ENCODE measurements around the gene PHACTR3. TPM values are rescaled to one million over a fixed set of nuclear protein-coding genes. Genes with fewer than 3 reads are reported as not detected.

PHACTR3 gene
- total RNA-seq, 2 donors from 2014 or later = 0.86 to 24.2 TPM

DNA sequence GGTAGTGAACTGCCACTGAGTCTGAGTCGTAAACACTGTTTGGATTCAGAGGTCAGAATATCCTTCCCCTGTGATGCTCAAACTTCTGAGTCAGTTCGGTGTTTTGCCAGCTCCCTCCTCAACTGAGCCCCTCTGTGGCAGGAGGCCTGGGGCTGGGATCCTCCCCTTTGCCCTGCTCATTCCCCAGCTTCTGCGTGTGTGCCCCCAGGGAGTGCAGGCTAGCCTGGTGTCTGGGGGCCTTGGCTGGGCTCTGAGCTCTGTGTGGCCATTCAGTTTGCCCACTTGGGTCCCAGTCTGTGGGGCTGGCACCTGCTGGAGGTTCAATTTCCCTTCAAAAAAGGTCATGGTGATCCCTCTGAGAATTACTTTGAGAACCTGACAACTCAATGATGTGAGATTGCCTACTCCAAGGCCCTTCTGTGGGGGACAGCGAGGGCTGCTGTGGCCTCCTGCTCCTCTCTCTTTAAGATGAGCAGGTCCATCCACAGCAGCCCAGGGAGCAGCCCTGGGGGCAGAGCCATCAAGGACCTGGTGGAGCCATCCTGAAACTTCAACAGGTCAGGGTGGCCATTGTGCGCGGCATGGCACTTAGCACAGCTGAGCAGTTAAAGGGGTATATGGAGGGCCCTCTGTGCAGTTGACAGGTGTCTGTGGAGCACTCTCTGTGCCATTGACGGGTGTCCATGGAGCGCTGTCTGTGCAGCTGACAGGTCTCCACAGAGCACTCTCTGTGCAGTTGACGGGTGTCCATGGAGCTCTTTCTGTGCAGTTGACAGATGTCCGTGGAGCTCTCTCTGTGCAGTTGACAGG is 181.9 kb downstream of the PHACTR3 start:
- H3K36me3 ChIP-seq = no peaks in the 10 kb centered on the region
- no peaks in the 10 kb centered on the region for H3K4me1 ChIP-seq
- TF ChIP-seq, protein P1, sequence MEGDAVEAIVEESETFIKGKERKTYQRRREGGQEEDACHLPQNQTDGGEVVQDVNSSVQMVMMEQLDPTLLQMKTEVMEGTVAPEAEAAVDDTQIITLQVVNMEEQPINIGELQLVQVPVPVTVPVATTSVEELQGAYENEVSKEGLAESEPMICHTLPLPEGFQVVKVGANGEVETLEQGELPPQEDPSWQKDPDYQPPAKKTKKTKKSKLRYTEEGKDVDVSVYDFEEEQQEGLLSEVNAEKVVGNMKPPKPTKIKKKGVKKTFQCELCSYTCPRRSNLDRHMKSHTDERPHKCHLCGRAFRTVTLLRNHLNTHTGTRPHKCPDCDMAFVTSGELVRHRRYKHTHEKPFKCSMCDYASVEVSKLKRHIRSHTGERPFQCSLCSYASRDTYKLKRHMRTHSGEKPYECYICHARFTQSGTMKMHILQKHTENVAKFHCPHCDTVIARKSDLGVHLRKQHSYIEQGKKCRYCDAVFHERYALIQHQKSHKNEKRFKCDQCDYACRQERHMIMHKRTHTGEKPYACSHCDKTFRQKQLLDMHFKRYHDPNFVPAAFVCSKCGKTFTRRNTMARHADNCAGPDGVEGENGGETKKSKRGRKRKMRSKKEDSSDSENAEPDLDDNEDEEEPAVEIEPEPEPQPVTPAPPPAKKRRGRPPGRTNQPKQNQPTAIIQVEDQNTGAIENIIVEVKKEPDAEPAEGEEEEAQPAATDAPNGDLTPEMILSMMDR (IDR thresholded peaks at IDR 0.05) = no peak
- H3K4me3 ChIP-seq = no peak overlapping the region
- H3K9me3 ChIP-seq = no peaks in the 10 kb centered on the region
- no peak overlapping the region for H3K27ac ChIP-seq
- no peaks in the 10 kb centered on the region for H3K27me3 ChIP-seq
- DNase-seq (ENCODE audit: low spot score) = peak; percentile 43

DNA sequence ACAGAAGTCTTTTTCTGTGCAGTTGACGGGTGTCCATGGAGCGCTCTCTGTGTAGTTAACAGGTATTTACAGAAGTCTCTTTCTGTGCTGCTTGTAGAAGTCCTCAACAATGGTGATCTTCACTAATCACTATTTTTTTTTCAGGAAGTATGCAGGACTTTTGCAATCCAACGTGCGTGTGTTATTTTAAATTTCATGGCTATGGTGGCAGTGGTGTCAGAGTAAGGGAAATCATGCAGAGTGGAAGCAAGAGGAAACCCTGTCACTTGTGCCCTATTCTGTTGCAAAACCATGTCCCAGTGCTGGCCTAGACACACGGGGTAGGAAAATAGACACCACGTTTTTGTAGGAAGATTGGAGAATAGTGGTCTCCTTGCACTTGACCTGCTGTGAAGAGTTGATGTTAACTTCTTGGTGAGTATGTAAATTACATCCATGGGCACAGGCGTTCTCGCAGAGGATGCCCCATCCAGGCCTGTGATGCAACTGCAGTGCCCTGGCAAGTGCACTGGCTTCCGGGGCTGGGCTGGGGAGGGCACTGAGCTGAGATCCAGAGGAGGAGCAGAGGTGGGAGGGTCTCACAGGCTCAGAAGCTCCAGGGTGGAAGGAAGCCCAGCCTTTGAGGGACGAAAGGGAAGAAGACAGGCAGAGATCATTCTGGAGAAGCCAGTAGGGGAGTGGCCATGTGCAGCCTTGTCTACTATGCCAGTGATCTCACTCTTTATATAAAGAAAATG is 182.6 kb downstream of the PHACTR3 start:
- peak; percentile 53 for DNase-seq (ENCODE audit: low spot score)
- Histone ChIP-seq H3K9me3 (peaks cover 0 to 1% of the 10 kb centered on the region in 2 donors), H3K27me3 (no peaks in the 10 kb centered on the region), H3K4me1 (no peaks in the 10 kb centered on the region), H3K27ac (no peak overlapping the region), H3K36me3 (no peaks in the 10 kb centered on the region), H3K4me3 (no peak overlapping the region)
- TF ChIP-seq, protein P1 (IDR thresholded peaks at IDR 0.05) = no peak

DNA sequence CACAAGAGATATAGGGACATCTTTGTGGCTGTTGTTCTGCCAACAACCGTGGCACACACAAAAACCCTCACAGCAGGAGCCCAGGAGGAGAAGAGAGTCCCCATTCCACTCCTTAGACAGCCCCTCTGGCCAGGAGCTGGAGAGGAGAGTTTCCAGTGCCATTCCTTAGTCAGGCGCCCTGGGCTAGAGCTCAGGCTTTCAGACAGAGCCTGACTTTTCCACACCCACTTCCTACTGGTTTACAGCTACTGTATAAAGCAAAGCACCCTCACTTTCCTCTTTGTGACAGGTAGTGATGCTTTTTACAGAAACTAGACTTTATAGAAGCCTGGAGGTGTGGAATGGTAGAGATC is 183.2 kb downstream of the PHACTR3 start:
- DNase-seq (ENCODE audit: low spot score) = no peak

DNA sequence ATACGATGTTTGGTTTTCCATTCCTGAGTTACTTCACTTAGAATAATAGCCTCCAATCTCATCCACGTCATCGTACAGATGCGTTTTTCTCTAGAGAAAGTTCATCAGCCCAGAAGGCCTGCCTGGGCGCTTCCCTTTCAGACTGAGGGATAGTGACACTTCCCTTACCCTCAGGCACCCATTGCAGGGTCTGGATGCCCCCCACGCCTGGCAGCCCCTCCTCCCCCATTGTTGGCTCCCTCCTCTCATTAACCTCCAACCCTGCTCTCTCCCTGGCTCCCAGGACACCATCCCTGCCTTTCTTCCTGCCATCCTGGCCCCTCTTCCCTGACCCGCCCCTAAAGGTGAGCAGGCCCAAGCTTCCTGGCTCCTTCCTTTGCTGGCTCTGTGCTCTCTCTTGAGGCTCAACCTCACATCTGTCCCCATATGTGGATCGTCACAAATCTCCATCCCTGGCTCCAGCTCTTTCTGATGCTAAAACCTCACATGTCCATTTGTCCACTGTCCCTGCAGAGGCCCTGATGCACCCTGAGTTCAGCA is 183.9 kb downstream of the PHACTR3 start:
- peak; percentile 7 for DNase-seq (ENCODE audit: low spot score)
- TF ChIP-seq, protein P1 (IDR thresholded peaks at IDR 0.05) = no peak
- Histone ChIP-seq H3K9me3 (peaks cover 0 to 13% of the 10 kb centered on the region in 2 donors), H3K27me3 (no peaks in the 10 kb centered on the region), H3K27ac (no peak overlapping the region), H3K4me3 (no peak overlapping the region), H3K4me1 (no peaks in the 10 kb centered on the region), H3K36me3 (no peaks in the 10 kb centered on the region)

More for the DNA sequence above, 183.2 kb downstream of the PHACTR3 start:
- TF ChIP-seq, protein P1 (IDR thresholded peaks at IDR 0.05) = no peak
- Histone ChIP-seq H3K9me3 (peaks cover 0 to 7% of the 10 kb centered on the region in 2 donors), H3K36me3 (no peaks in the 10 kb centered on the region), H3K4me1 (no peaks in the 10 kb centered on the region), H3K27me3 (no peaks in the 10 kb centered on the region), H3K4me3 (no peak overlapping the region), H3K27ac (no peak overlapping the region)

DNA sequence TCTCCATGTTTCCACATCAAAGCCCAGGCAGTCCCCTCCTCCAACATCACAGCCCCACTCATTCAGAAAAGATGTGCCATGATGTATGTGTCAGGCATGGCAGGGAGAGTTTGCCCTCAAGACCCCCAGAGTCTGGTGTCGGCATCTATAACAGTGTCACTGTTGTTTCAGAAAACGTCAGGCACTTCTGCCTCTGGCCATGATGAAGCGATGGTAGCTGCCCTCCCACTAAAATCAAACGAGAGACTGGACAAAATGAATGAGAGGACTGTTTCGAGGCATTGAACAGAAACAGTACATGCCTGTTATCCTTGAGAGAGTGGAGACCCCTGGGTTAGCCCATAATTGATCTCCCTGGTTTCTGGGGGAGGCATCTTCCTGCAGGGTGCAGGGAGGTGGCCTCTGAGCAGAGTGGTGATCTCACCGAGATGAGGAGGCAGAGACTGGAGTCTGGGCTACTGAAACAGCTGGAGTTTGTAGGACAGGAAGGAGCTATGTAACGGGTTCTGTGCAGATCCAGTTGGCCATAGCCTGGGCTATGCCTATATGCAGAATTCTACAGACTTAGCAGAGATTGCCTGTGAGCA is 184.6 kb downstream of the PHACTR3 start:
- no peaks in the 10 kb centered on the region for H3K27me3 ChIP-seq
- no peaks in the 10 kb centered on the region for H3K4me1 ChIP-seq
- no peak overlapping the region for H3K4me3 ChIP-seq
- peaks cover 0 to 13% of the 10 kb centered on the region in 2 donors for H3K9me3 ChIP-seq
- H3K36me3 ChIP-seq = no peaks in the 10 kb centered on the region
- TF ChIP-seq, protein P1 (IDR thresholded peaks at IDR 0.05) = no peak
- no peak overlapping the region for H3K27ac ChIP-seq
- no peak for DNase-seq (ENCODE audit: low spot score)

All from right atrium auricular region (tissue), 2 donors.